ENCODE results near the gene TCTN1.

Gene TCTN1

GRCh38 chr12:110684312-110684836, 70.4 kb downstream of the TCTN1 start:
- no peak for DNase-seq

DNA sequence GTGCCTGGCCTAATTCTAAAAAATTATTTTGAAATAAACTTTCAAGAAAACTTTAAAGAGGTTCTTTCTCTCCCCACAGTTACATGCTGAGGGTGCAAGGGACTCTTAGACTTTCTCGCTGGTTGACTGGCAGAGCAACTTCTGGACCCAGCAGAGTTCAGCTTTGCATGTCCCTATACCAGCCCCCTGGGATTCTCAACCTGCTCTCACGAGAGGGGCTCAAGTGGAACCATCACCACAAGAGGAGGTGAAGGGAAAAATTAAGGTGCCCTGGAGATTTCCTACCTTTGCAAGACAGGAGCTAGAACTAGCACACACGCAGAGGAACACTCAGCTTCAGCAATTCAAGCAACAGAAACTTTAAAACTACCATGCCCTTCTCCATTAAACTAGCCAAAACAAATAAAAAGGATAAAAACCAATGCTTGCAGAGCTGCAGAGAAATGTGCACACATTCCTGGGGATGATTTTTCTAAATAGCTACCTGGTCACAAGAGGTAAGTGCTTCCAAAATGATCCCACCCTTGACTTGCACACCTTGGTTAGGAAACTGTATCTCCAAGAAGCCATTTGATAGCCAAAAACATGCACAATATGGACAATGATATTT, 72.5 kb downstream of the TCTN1 start:
- DNase-seq: no peak

- DNase-seq: no peak
Measured at GRCh38 chr12:110687396-110688169, 73.7 kb downstream of the TCTN1 start.

DNA sequence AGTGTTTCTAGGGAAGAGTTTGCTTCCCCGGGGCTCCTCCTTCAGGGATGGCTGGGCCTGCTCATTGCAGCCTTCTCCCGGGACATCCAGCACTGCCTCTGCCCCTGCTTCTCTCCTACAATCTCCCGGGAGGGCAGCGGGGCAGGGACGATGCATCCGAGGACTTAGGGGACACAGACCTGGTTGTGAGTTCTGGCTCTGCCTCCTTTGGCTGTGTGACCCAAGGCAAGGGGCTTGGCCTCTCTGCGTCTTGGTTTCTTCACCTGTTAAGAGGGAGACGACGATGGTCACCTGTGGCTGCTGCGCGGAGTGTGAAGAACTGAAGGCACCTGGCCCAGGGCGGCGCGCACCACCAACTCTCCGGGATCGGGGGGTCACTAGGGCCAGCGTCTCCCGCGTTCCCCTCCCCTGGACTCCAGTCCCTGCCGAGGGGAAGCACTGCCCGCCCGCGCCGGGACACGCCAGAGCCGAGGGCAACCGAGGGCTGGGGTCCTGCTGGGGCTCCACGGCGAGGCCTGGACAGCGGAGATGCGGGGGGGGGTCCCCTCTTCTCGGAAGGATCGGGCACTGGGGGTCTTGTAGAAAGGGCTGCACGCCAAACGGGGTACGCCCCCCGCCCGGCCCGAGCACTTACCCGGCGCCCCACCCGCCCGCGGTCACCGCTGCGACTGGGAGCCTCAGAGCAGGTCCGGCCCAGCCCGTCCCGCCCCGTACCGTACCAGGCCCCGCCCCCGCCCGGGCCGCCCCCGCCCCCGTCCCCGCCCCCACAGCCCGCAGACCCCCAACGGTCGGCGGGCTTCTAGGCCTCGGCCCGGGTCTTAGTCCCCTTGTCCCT, 74.7 kb downstream of the TCTN1 start, which contains the start of gene HVCN1:
Gene HVCN1 (minus strand): TSS at position 670 of the 835 bp plus-strand sequence. CDS start 5,870 bp downstream, outside the sequence.
- DNase-seq: peak; percentile 56

DNA sequence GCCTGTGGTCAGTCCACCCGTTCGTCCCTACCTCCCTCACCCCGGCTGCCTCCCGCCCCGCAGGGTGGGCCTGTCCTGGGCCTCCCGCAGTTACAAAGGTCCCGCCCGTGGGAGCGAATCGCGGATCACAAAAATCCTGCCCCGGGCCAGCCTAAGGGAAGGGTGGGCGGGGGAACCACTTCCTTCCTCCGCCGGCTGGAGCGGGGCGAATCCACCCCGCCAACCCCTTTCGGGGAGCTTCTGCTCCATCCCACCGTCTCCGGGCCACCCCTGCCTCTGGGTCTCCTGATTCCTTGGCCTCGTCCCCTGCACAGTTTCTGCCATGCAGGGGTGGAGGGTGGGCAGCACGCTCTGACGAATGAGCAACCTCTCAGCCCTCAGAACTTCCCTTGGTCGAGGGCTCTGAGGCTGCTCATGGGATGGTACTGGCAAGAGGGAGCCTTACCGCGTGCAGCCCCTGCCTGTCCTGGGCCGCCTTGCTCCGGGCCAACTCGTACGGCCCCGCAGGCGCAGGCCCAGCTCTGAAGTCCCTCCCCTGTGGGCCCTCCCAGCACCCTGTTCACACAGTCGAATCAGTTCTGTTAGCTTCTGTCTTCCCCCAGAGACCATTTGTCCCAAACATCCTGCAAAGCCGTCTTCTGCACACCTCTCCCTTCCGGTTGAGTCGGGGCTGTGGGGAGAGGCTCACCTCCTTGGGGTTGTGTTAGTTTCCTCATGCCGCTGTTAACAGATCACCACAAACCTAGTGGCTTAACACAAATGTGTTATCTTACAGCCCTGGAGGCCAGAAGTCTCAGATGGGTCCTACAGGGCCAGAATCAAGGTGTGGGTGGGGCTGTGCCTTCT, 75.6 kb downstream of the TCTN1 start:
- peak; percentile 56 for DNase-seq

DNA sequence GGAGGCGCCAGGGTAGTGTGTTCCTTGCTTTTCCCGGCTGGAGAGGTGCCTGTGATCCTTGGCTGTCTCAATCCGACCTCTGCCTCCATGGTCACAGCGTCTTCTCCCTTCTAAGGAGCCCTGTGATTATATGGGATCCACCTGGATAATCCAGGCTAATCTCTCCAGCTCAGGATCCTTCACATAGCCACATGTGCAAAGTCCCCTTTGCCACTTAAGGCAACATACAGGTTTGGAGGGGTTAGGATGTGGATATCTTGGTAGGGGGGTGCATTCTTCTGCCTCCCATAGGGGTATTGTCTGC, 76.2 kb downstream of the TCTN1 start:
- DNase-seq: no peak

DNA sequence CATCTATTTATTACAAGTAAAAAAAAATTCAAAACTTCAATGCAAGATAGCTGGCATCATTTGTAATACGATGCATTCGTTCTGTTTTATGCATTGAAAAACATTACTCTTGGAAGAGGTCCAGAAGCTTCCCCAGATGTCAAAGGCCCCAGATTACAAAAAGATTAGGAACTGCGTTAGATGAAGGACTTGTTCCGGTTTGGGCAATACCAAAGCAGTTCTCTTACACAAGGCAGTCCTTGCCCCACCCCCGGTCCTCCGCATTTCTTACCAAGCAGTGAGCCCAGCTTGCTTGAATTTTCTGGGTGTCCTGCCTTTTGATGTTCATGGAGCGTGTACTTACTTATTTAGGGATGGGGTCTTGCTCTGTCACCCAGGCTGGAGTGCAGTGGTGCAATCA, 79.8 kb downstream of the TCTN1 start:
- no peak for DNase-seq

GRCh38 chr12:110694330-110694901, 80.5 kb downstream of the TCTN1 start:
- DNase-seq: no peak

- DNase-seq: no peak
Measured at GRCh38 chr12:110696283-110696682, 82.4 kb downstream of the TCTN1 start.

- no peak for DNase-seq
Measured at GRCh38 chr12:110697236-110697635, 83.3 kb downstream of the TCTN1 start.

GRCh38 chr12:110698171-110698902, 84.4 kb downstream of the TCTN1 start:
- peak; percentile 94 for DNase-seq
